GM12878 (cell line): ENCODE measurements around the gene NT5M.
"Not testable (repeated sequence)": the region's sequence is repeated elsewhere in the genome, so short reads cannot be mapped to it uniquely, and the experiment has no call there.

Experiments
- ATF3 ChIP-seq: IDR thresholded peaks from 2 replicates; pipeline ENCODE4 v1.6.1; 2011; ENCODE audit warnings: low read depth, mild to moderate bottlenecking, low read length, moderate library complexity, borderline replicate concordance; ENCODE audit errors: extremely low read depth
- CHD4 ChIP-seq: fragments of 200-600 bp; sonication (generic); IDR thresholded peaks from 2 replicates; pipeline ENCODE4 v1.6.1; 2016; ENCODE audit warnings: mild to moderate bottlenecking
- CTCF ChIP-seq, 3 experiments: IDR thresholded peaks in 2 of 3; conservative IDR thresholded peaks in 1 of 3; 2 replicates each; pipeline ENCODE4 v1.5.1; 2011; ENCODE audit warnings: low read depth in 3 of 3, low read length in 3 of 3, mild to moderate bottlenecking in 3 of 3, control low read depth in 2 of 3, moderate library complexity in 2 of 3, inconsistent platforms in 1 of 3, mixed read lengths in 1 of 3; ENCODE audit not compliant: control insufficient read depth in 2 of 3, insufficient read depth in 1 of 3; ENCODE audit errors: extremely low read depth in 1 of 3
- DPF2 ChIP-seq: fragments of 450-650 bp; IDR thresholded peaks from 2 replicates; pipeline ENCODE4 v1.6.1; 2017; ENCODE audit warnings: mild to moderate bottlenecking
- EZH2 ChIP-seq: IDR thresholded peaks from 2 replicates; pipeline ENCODE4 v1.6.1; 2012; ENCODE audit warnings: low read depth, mild to moderate bottlenecking, control low read depth, inconsistent platforms, low read length, borderline replicate concordance; ENCODE audit not compliant: control insufficient read depth
- GABPA ChIP-seq: IDR thresholded peaks from 2 replicates; pipeline ENCODE4 v1.6.1; 2014; ENCODE audit warnings: antibody characterized with exemption, low read depth, mild to moderate bottlenecking, inconsistent platforms
- HDAC2 ChIP-seq: fragments of 200-600 bp; sonication (generic); IDR thresholded peaks from 2 replicates; pipeline ENCODE4 v1.6.1; 2017
- JUNB ChIP-seq: IDR thresholded peaks from 2 replicates; pipeline ENCODE4 v1.6.1; 2016; ENCODE audit warnings: antibody characterized with exemption, mild to moderate bottlenecking
- MAX ChIP-seq: IDR thresholded peaks from 2 replicates; pipeline ENCODE4 v1.6.1; 2012; ENCODE audit warnings: low read depth, low read length, improper control_type of control experiment
- TAF1 ChIP-seq: IDR thresholded peaks from 2 replicates; pipeline ENCODE4 v1.6.1; 2011; ENCODE audit warnings: mild to moderate bottlenecking, low read depth, low read length, borderline replicate concordance
- TCF7 ChIP-seq: IDR thresholded peaks from 2 replicates; pipeline ENCODE4 v1.6.1; 2014; ENCODE audit warnings: antibody characterized with exemption, borderline replicate concordance

- not testable (repeated sequence) for TF ChIP-seq CTCF (IDR thresholded peaks at IDR 0.05 in 2 of 3, conservative IDR thresholded peaks at IDR 0.05 in 1 of 3; ENCODE audit: control insufficient read depth in 2 of 3, extremely low read depth in 1 of 3, insufficient read depth in 1 of 3, low read depth in 3 of 3, low read length in 3 of 3); MAX; EZH2; CHD4; JUNB; TCF7; TAF1; ATF3; GABPA; HDAC2; DPF2
These were observed 25.7 kb upstream of the NT5M start for GRCh38 chr17:17277431-17277830.
